Nephron progenitor cell (in vitro differentiated cells): Measurements from ENCODE around the gene SMARCC2.

Source experiments
- DNase-seq: peaks from one replicate; pipeline ENCODE4 v3.0.0; 2021
- H3K27ac Mint-ChIP-seq: 2 replicates; pipeline ENCODE4 v1.8.0; 2021; ENCODE audit warnings: mild to moderate bottlenecking, moderate library complexity, mixed read lengths
- H3K27me3 Mint-ChIP-seq: 2 replicates; pipeline ENCODE4 v1.8.0; 2021; ENCODE audit warnings: mild to moderate bottlenecking, low read depth, mixed read lengths; ENCODE audit not compliant: poor library complexity
- H3K36me3 Mint-ChIP-seq: 2 replicates; pipeline ENCODE4 v1.8.0; 2021; ENCODE audit warnings: low read depth, mixed read lengths
- H3K4me1 Mint-ChIP-seq: 2 replicates; pipeline ENCODE4 v1.8.0; 2021; ENCODE audit warnings: mixed read lengths
- H3K4me3 Mint-ChIP-seq: 2 replicates; pipeline ENCODE4 v1.8.0; 2021; ENCODE audit warnings: mild to moderate bottlenecking, moderate library complexity, mixed read lengths
- H3K9me3 Mint-ChIP-seq: 2 replicates; pipeline ENCODE4 v1.8.0; 2021; ENCODE audit warnings: mild to moderate bottlenecking, moderate library complexity, mixed read lengths
- TF ChIP-seq, protein P1 (sequence below): fragments of 200-600 bp; sonication (generic); IDR thresholded peaks from 2 replicates; pipeline ENCODE4 v1.5.0; 2021; ENCODE audit warnings: antibody characterized with exemption

SMARCC2 gene

GRCh38 chr12:56154818-56155217 is 34.5 kb downstream of the SMARCC2 start:
- TF ChIP-seq, protein P1, sequence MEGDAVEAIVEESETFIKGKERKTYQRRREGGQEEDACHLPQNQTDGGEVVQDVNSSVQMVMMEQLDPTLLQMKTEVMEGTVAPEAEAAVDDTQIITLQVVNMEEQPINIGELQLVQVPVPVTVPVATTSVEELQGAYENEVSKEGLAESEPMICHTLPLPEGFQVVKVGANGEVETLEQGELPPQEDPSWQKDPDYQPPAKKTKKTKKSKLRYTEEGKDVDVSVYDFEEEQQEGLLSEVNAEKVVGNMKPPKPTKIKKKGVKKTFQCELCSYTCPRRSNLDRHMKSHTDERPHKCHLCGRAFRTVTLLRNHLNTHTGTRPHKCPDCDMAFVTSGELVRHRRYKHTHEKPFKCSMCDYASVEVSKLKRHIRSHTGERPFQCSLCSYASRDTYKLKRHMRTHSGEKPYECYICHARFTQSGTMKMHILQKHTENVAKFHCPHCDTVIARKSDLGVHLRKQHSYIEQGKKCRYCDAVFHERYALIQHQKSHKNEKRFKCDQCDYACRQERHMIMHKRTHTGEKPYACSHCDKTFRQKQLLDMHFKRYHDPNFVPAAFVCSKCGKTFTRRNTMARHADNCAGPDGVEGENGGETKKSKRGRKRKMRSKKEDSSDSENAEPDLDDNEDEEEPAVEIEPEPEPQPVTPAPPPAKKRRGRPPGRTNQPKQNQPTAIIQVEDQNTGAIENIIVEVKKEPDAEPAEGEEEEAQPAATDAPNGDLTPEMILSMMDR, result no peak
- Mint-ChIP-seq H3K4me3 (peak overlapping the region; percentile 58), H3K36me3 (peaks cover 20% of the 10 kb centered on the region), H3K9me3 (no peaks in the 10 kb centered on the region), H3K4me1 (peaks cover 59% of the 10 kb centered on the region), H3K27ac (peak overlapping the region; percentile 30), H3K27me3 (peaks cover 3% of the 10 kb centered on the region)
- DNase-seq, result no peak

GRCh38 chr12:56154246-56154771 is 35.0 kb downstream of the SMARCC2 start:
- peaks cover 3% of the 10 kb centered on the region for H3K27me3 Mint-ChIP-seq
- peaks cover 16% of the 10 kb centered on the region for H3K36me3 Mint-ChIP-seq
- no peak overlapping the region for H3K27ac Mint-ChIP-seq
- H3K4me3 Mint-ChIP-seq, result peak overlapping the region; percentile 98
- TF ChIP-seq, protein P1, result no peak
- H3K4me1 Mint-ChIP-seq, result peaks cover 54% of the 10 kb centered on the region
- no peak for DNase-seq
- no peaks in the 10 kb centered on the region for H3K9me3 Mint-ChIP-seq

DNA sequence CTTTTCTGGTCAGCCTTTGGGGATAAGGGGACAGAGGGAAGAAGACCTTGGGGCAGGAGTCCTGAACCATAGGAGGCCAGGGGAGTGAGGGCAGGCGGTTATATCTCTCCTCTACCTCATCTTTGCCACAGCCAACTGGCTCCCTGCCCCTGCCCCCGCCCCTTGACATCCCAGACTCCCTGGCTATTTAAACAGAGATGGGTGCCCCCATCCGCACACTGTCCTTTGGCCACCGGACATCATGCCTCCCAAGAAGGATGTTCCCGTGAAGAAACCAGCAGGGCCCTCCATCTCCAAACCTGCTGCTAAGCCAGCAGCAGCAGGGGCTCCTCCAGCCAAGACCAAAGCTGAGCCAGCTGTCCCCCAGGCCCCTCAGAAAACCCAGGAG is 35.6 kb downstream of the SMARCC2 start:
- Mint-ChIP-seq H3K27me3 (peaks cover 3% of the 10 kb centered on the region), H3K36me3 (peaks cover 14% of the 10 kb centered on the region), H3K27ac (no peak overlapping the region), H3K9me3 (no peaks in the 10 kb centered on the region), H3K4me3 (peak overlapping the region; percentile 98), H3K4me1 (peaks cover 49% of the 10 kb centered on the region)
- TF ChIP-seq, protein P1, result no peak
- no peak for DNase-seq

- H3K27me3 Mint-ChIP-seq, result peaks cover 7% of the 10 kb centered on the region
- H3K4me1 Mint-ChIP-seq, result peaks cover 49% of the 10 kb centered on the region
- H3K9me3 Mint-ChIP-seq, result no peaks in the 10 kb centered on the region
- H3K4me3 Mint-ChIP-seq, result peak overlapping the region; percentile 98
- DNase-seq, result no peak
- TF ChIP-seq, protein P1, result no peak
- H3K36me3 Mint-ChIP-seq, result peaks cover 14% of the 10 kb centered on the region
- no peak overlapping the region for H3K27ac Mint-ChIP-seq
Measured at GRCh38 chr12:56152756-56153677, 36.3 kb downstream of the SMARCC2 start.

DNA sequence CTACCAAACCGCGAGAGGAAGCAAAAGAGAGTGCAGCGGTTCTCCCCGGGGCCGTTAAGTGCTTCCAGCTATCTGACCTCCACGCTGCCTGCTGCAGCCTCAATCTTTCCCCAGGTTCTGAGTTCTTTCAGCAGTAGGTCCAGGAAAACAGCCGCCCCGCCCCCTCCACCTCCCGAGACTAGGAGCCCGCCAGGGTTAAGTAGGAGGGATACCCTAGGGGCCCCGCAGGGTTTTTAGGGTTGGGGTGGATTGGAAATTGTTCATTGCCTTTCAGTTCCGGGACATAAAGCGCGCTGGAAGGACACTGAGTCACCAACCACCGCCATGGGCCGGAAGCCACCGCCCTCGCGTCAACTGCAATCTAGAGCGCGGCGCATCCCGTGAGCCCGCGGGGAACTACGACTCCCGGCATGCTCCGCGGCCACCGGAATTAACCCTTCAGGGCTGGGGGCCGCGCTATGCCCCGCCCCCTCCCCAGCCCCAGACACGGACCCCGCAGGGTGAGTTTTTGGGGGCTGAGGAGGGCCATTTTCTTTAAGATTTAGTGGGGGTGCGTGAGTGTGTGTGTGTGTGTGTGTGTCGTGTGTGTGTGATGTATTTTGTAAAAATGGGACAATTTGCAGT is 37.0 kb downstream of the SMARCC2 start, which contains the start of gene MYL6B:
TSS of gene MYL6B (plus strand) at position 456 of the 624 bp plus-strand sequence. CDS start 1,332 bp downstream, outside the sequence.
- TF ChIP-seq, protein P1, result no peak
- peak; percentile 90 for DNase-seq
- no peaks in the 10 kb centered on the region for H3K9me3 Mint-ChIP-seq
- H3K4me1 Mint-ChIP-seq, result peaks cover 42% of the 10 kb centered on the region
- peak within 1 kb of the TSS; percentile 98 for H3K4me3 Mint-ChIP-seq
- H3K27ac Mint-ChIP-seq, result peak within 1 kb of the TSS; percentile 64
- H3K36me3 Mint-ChIP-seq, result peaks cover 14% of the 10 kb centered on the region
- H3K27me3 Mint-ChIP-seq, result peaks cover 7% of the 10 kb centered on the region
